Mesothelial cell of epicardium (in vitro differentiated cells): Measurements from ENCODE around the gene SV2B. TPM values are rescaled to one million over a fixed set of nuclear protein-coding genes. Genes with fewer than 3 reads are reported as not detected.

Experiments
- DNase-seq, 2 experiments: peaks; one replicate each; pipeline ENCODE4 v3.0.0; 2021; ENCODE audit warnings: low spot score in 2 of 2; ENCODE audit not compliant: unreplicated experiment in 2 of 2
- H3K27ac Mint-ChIP-seq: 2 replicates; pipeline ENCODE4 v1.8.0; 2021; ENCODE audit warnings: mixed read lengths
- H3K27me3 Mint-ChIP-seq: 2 replicates; pipeline ENCODE4 v1.8.0; 2021; ENCODE audit warnings: low read depth, mixed read lengths
- H3K36me3 Mint-ChIP-seq: 2 replicates; pipeline ENCODE4 v1.8.0; 2021; ENCODE audit warnings: mixed read lengths
- H3K4me1 Mint-ChIP-seq: 2 replicates; pipeline ENCODE4 v1.8.0; 2021; ENCODE audit warnings: mixed read lengths
- H3K4me3 Mint-ChIP-seq: 2 replicates; pipeline ENCODE4 v1.8.0; 2021; ENCODE audit warnings: mild to moderate bottlenecking, moderate library complexity, mixed read lengths
- H3K9me3 Mint-ChIP-seq: 2 replicates; pipeline ENCODE4 v1.8.0; 2021; ENCODE audit warnings: mixed read lengths
- total RNA-seq: library from RNA; stranded (reverse); gene quantifications from 3 replicates; pipeline ENCODE4 v1.2.1, GENCODE V29; 2021
- TF ChIP-seq, protein P1 (sequence below): fragments of 200-600 bp; sonication (generic); IDR thresholded peaks from one replicate; pipeline ENCODE4 v1.5.0; 2021; ENCODE audit warnings: antibody characterized with exemption; ENCODE audit not compliant: unreplicated experiment

The SV2B gene
- total RNA-seq, 1 donor from 2014 or later: 0.29 TPM

DNA sequence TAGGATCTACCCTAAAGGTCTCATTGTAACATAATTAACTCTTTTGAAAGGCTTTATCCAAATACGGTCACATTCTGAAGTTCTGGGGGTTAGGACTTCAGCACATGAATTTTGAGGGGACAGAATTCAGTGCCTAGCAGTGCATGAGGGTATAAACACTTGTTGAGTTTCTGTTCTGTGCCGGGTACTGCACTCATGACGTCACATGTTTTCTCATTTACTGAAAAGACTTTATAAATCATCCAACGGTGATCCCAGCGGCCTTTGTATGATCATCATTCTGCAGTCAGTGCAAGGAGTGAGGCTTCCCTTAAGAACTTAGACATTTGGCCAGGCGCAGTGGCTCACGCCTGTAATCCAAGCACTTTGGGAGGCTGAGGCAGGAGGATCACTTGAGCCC lies 25.1 kb downstream of the SV2B start:
- TF ChIP-seq, protein P1, sequence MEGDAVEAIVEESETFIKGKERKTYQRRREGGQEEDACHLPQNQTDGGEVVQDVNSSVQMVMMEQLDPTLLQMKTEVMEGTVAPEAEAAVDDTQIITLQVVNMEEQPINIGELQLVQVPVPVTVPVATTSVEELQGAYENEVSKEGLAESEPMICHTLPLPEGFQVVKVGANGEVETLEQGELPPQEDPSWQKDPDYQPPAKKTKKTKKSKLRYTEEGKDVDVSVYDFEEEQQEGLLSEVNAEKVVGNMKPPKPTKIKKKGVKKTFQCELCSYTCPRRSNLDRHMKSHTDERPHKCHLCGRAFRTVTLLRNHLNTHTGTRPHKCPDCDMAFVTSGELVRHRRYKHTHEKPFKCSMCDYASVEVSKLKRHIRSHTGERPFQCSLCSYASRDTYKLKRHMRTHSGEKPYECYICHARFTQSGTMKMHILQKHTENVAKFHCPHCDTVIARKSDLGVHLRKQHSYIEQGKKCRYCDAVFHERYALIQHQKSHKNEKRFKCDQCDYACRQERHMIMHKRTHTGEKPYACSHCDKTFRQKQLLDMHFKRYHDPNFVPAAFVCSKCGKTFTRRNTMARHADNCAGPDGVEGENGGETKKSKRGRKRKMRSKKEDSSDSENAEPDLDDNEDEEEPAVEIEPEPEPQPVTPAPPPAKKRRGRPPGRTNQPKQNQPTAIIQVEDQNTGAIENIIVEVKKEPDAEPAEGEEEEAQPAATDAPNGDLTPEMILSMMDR: no peak

DNA sequence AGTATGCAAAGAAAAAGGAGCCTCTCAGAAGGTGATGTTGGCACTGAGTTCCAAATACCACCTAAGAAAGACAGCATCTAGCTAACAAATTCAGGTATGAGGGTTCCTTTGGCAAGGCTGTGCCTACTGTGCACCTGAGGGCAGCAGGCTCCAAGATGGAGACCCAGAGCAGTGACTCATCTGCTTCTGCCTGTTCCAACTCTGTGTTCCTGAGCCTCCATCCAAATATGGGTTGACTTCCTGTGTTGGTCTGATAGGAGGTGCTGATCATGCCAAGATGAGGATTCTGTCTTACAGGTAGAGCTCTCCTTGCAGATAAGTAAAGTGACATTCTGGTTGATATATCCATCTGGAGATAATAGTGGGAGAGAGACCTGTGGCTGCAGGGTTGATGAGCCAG lies 26.0 kb downstream of the SV2B start:
- Mint-ChIP-seq H3K9me3 (no peaks in the 10 kb centered on the region), H3K4me3 (no peak overlapping the region), H3K4me1 (no peaks in the 10 kb centered on the region), H3K27ac (no peak overlapping the region), H3K27me3 (peaks cover 25% of the 10 kb centered on the region), H3K36me3 (no peaks in the 10 kb centered on the region)
- TF ChIP-seq, protein P1: no peak
- no peak for DNase-seq

More for the DNA sequence above, 25.1 kb downstream of the SV2B start:
- no peaks in the 10 kb centered on the region for H3K9me3 Mint-ChIP-seq
- H3K27me3 Mint-ChIP-seq: peaks cover 33% of the 10 kb centered on the region
- no peak overlapping the region for H3K27ac Mint-ChIP-seq
- H3K4me1 Mint-ChIP-seq: no peaks in the 10 kb centered on the region
- DNase-seq: no peak
- no peaks in the 10 kb centered on the region for H3K36me3 Mint-ChIP-seq
- no peak overlapping the region for H3K4me3 Mint-ChIP-seq

DNA sequence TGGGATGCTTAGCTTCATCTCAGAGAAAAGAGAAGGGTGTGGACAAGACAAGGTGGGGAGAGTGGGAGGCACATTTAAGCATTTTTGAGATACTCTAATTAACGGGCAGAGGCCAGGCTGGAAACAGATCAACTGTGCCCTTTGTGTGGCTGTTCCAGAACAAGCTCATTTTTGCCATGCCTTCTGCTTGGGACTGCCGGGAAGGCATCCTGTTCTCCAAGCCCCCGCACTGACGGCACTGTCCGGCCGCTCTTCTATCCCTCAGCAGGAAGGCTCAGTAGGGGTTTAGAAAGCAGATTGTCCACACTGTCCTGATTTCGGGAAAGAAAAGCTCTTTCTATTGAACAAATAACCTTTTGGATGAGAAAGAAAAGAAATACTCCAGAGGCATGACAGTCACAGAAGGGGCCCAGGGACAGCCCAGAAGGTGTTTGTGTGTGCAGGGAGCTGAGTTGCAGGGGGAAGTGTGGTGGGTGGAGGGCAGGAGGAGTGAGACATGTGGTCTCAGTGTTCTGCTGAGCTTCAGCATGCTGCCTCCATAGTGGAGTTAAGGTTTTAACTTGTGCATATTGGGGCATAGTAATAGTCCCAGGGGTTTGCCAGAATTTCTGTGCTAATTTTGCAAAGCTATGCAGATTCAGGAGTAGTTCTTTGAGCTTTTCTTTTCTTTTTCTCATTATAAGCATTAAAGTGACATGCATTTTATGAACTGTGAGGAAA lies 27.3 kb downstream of the SV2B start:
- Mint-ChIP-seq H3K36me3 (no peaks in the 10 kb centered on the region), H3K4me3 (no peak overlapping the region), H3K27ac (no peak overlapping the region), H3K4me1 (no peaks in the 10 kb centered on the region), H3K9me3 (no peaks in the 10 kb centered on the region), H3K27me3 (peaks cover 22% of the 10 kb centered on the region)
- TF ChIP-seq, protein P1: no peak
- DNase-seq: no peak

- no peaks in the 10 kb centered on the region for H3K36me3 Mint-ChIP-seq
- no peak overlapping the region for H3K27ac Mint-ChIP-seq
- no peak overlapping the region for H3K4me3 Mint-ChIP-seq
- H3K9me3 Mint-ChIP-seq: no peaks in the 10 kb centered on the region
- H3K27me3 Mint-ChIP-seq: peaks cover 20% of the 10 kb centered on the region
- TF ChIP-seq, protein P1: no peak
- H3K4me1 Mint-ChIP-seq: no peaks in the 10 kb centered on the region
- no peak for DNase-seq
These were observed 28.0 kb downstream of the SV2B start for GRCh38 chr15:91128016-91128415.

DNA sequence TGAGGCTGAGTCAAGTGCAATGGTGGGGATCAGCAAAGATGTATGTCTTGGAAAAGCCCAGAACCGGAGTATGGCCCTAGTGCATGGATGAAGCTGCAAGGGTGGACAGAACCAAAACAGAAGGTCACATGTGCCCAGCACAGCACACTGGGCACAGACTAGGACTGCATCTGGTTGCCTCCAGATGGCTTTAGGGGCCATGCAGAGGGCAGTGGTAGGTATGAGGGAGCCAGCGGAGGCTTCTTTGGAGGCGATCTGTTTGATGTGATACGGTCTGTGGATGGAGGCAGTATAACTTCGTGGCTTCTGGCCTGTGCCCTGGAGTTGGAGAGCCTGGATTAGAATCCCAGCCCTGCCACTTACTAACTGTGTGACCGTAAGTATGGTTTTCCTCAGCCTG lies 29.4 kb downstream of the SV2B start:
- no peak for DNase-seq
- Mint-ChIP-seq H3K4me1 (no peaks in the 10 kb centered on the region), H3K27me3 (peaks cover 14% of the 10 kb centered on the region), H3K4me3 (no peak overlapping the region), H3K27ac (no peak overlapping the region), H3K36me3 (no peaks in the 10 kb centered on the region), H3K9me3 (no peaks in the 10 kb centered on the region)
- TF ChIP-seq, protein P1: no peak

GRCh38 chr15:91132079-91132478 lies 32.0 kb downstream of the SV2B start:
- no peak overlapping the region for H3K27ac Mint-ChIP-seq
- no peaks in the 10 kb centered on the region for H3K4me1 Mint-ChIP-seq
- peaks cover 29% of the 10 kb centered on the region for H3K27me3 Mint-ChIP-seq
- H3K9me3 Mint-ChIP-seq: no peaks in the 10 kb centered on the region
- no peak for DNase-seq
- TF ChIP-seq, protein P1: no peak
- H3K4me3 Mint-ChIP-seq: no peak overlapping the region
- no peaks in the 10 kb centered on the region for H3K36me3 Mint-ChIP-seq
